Endothelial cell of umbilical vein (primary cell): ENCODE data around the gene IQCH. TPM values are rescaled to one million over a fixed set of nuclear protein-coding genes. Genes with fewer than 3 reads are reported as not detected.

Experiments
- BruUV-seq: library from RNA; stranded (reverse); fragments of 400-500 nt; replicated peaks from 2 replicates; lab custom pipeline; 2021; lab: Mats Ljungman, UMichigan
- CTCF ChIA-PET: fragments of 300-600, 350-600 bp; sonication (Branson Sonifier 250); formaldehyde crosslinking; loops from one replicate; lab custom pipeline; 2021; ENCODE audit warnings: antibody characterized with exemption, inconsistent platforms; lab: Charles Lee
- POLR2A ChIA-PET: fragments of 300-600, 350-600 bp; sonication (Branson Sonifier 250); formaldehyde crosslinking; loops from one replicate; lab custom pipeline; 2021; ENCODE audit warnings: antibody characterized with exemption, inconsistent platforms; lab: Charles Lee
- DNase-seq: peaks from one replicate; pipeline ENCODE4 v3.0.0-alpha.2; 2011; ENCODE audit warnings: low read depth, low spot score
- FAIRE-seq: peaks from 2 replicates; lab custom pipeline; 2011; peaks lifted over from hg19 to GRCh38; lab: Jason Lieb, UNC
- H2AFZ ChIP-seq: 2 replicates; pipeline ENCODE4 v1.6.0; 2012; ENCODE audit warnings: low read depth, low read length, control low read depth, inconsistent platforms
- H3K27ac ChIP-seq: 2 replicates; pipeline ENCODE4 v1.5.1; 2011; ENCODE audit warnings: low read depth, mild to moderate bottlenecking, control low read depth, low read length, moderate library complexity; ENCODE audit not compliant: insufficient read depth
- H3K27me3 ChIP-seq, 2 experiments: 2 replicates each; pipeline versions ENCODE4 v1.6.0 to v1.6.1; 2011; ENCODE audit warnings: low read length in 2 of 2, mixed read lengths in 1 of 2; ENCODE audit not compliant: control insufficient read depth in 2 of 2, insufficient read depth in 2 of 2
- H3K36me3 ChIP-seq, 2 experiments: 2 replicates in 1 of 2; 3 replicates in 1 of 2; pipeline ENCODE4 v1.5.1; 2011; ENCODE audit warnings: low read length in 2 of 2, mild to moderate bottlenecking in 1 of 2, moderate library complexity in 1 of 2; ENCODE audit not compliant: control insufficient read depth in 2 of 2, insufficient read depth in 2 of 2; ENCODE audit errors: extremely low read depth in 1 of 2
- H3K4me1 ChIP-seq: 3 replicates; pipeline ENCODE4 v1.5.1; 2011; ENCODE audit warnings: mild to moderate bottlenecking, low read length; ENCODE audit not compliant: control insufficient read depth, insufficient read depth; ENCODE audit errors: extremely low read depth
- H3K4me2 ChIP-seq: 2 replicates; pipeline ENCODE4 v1.6.1; 2011; ENCODE audit warnings: low read length, control low read depth, mixed read lengths; ENCODE audit not compliant: insufficient read depth
- H3K4me3 ChIP-seq, 3 experiments: fragments of 200-600 bp in 1 of 3; sonication (generic), shearing (Covaris generic) in 1 of 3; replicated peaks in 1 of 3; 2 replicates each; pipeline ENCODE4 v1.5.1; 2011 to 2016; ENCODE audit warnings: control low read depth in 3 of 3, low read length in 3 of 3, mild to moderate bottlenecking in 2 of 3, inconsistent platforms in 1 of 3, low read depth in 1 of 3, moderate library complexity in 1 of 3; ENCODE audit not compliant: insufficient read depth in 1 of 3
- H3K79me2 ChIP-seq: 2 replicates; pipeline ENCODE4 v1.6.0; 2012; ENCODE audit warnings: low read length, inconsistent platforms; ENCODE audit not compliant: control insufficient read depth, insufficient read depth
- H3K9ac ChIP-seq: replicated peaks from 2 replicates; pipeline ENCODE3; 2011; ENCODE audit warnings: low read length, control low read depth; ENCODE audit not compliant: insufficient read depth; ENCODE audit errors: extremely low read depth
- H3K9me1 ChIP-seq: replicated peaks from 3 replicates; pipeline ENCODE4 v1.6.0; 2011; ENCODE audit warnings: mild to moderate bottlenecking, low read length; ENCODE audit not compliant: control insufficient read depth, insufficient read depth; ENCODE audit errors: extremely low read depth
- H3K9me3 ChIP-seq: replicated peaks from 2 replicates; pipeline ENCODE4 v1.5.1; 2012; ENCODE audit warnings: low read length, inconsistent platforms; ENCODE audit not compliant: control insufficient read depth, insufficient read depth
- H4K20me1 ChIP-seq: replicated peaks from 2 replicates; pipeline ENCODE3; 2011; ENCODE audit warnings: mild to moderate bottlenecking, low read length; ENCODE audit not compliant: control insufficient read depth, insufficient read depth; ENCODE audit errors: extremely low read depth
- EZH2 ChIP-seq: IDR thresholded peaks from 2 replicates; pipeline ENCODE4 v1.6.1; 2012; ENCODE audit warnings: borderline replicate concordance, low read depth, mild to moderate bottlenecking, moderate library complexity, low read length, inconsistent platforms; ENCODE audit not compliant: severe bottlenecking
- FOS ChIP-seq: IDR thresholded peaks from 2 replicates; pipeline ENCODE4 v1.6.1; 2011; ENCODE audit warnings: mild to moderate bottlenecking, low read length, moderate library complexity, borderline replicate concordance; ENCODE audit not compliant: insufficient read depth
- GATA2 ChIP-seq: IDR thresholded peaks from 2 replicates; pipeline ENCODE4 v1.7.0; 2011; ENCODE audit warnings: low read depth, mild to moderate bottlenecking, moderate library complexity, mixed read lengths, low read length; ENCODE audit not compliant: insufficient read length, insufficient read depth
- JUN ChIP-seq: IDR thresholded peaks from 2 replicates; pipeline ENCODE4 v1.6.1; 2011; ENCODE audit warnings: borderline replicate concordance, low read depth; ENCODE audit not compliant: insufficient read length, insufficient read depth
- MYC ChIP-seq: IDR thresholded peaks from one replicate; pipeline ENCODE4 v1.6.1; 2011; ENCODE audit warnings: mild to moderate bottlenecking, low read depth, low read length
- POLR2A ChIP-seq: IDR thresholded peaks from 2 replicates; pipeline ENCODE4 v1.6.1; 2012; ENCODE audit warnings: low read depth, mild to moderate bottlenecking, control low read depth, low read length
- POLR2AphosphoS5 ChIP-seq: IDR thresholded peaks from 2 replicates; pipeline ENCODE4 v1.6.1; 2012; ENCODE audit warnings: low read depth, mild to moderate bottlenecking, control low read depth, low read length, moderate library complexity; ENCODE audit not compliant: insufficient read depth
- dilution Hi-C: fragments of 300-500 bp; cut with MboI; formaldehyde crosslinking; loops from one replicate; pipeline ENCODE4 v1.15.0; 2019; ENCODE audit warnings: low sequenced_read_pairs; ENCODE audit not compliant: extremely low pct_ligation_motif_present
- intact Hi-C: fragments of 100-400 bp; cut with micrococcal nuclease; formaldehyde crosslinking; loops from one replicate; pipeline ENCODE4 v1.10.0; 2022
- polyA plus RNA-seq, 4 experiments: library from polyadenylated mRNA; depleted of rRNA in 3 of 4; stranded (reverse) in 3 of 4; unstranded in 1 of 4; fragments of >200 nt; gene quantifications; 2 replicates each; pipeline versions ENCODE4 v1.2.1 to v1.2.3, GENCODE V29; 2011 to 2012; ENCODE audit warnings: missing spikeins in 1 of 4
- total RNA-seq: library from RNA; stranded (reverse); gene quantifications from 2 replicates; pipeline ENCODE4 v1.2.3, GENCODE V29; 2021
- TF ChIP-seq, protein P1 (sequence below): IDR thresholded peaks from 2 replicates; pipeline ENCODE4 v1.6.1; 2011; ENCODE audit not compliant: insufficient read depth, insufficient read length
- TF ChIP-seq, protein P2 (sequence below), 2 donors: IDR thresholded peaks; 1 replicate in 1 of 2; 2 replicates in 1 of 2; pipeline ENCODE4 v1.5.1; 2011; ENCODE audit warnings: low read length in 2 of 2, mild to moderate bottlenecking in 2 of 2, moderate library complexity in 2 of 2, control low read depth in 1 of 2, inconsistent platforms in 1 of 2, low read depth in 1 of 2; ENCODE audit not compliant: insufficient read depth in 1 of 2; ENCODE audit errors: extremely low read depth in 1 of 2

The IQCH gene
- total and polyA plus RNA-seq, 2 donors (not counting 3 experiments of a cell fraction or from before 2014, with no cell fraction given): 0.29 to 0.51 TPM

DNA sequence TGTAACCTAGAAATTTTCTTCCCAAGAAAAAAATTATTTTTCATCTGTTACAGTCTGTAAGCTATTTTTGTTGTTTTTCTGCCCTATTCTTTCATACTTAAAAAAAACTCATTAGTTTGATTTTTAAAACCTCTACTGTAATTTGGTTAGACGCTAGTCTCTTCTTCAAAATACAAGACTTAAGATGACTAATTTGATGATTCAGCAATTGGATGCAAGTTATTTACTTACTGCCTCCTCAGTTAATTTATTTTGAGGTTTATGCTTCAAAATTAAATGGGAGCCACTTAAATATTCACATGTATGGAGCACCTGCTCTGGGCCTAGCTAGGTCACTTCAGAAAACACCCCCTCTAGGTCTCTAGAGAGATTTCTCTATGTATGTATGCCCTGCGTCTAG lies 132.4 kb downstream of the IQCH start:
- intact Hi-C loops (loop anchor here (5.0 kb wide), 1 partner anchor 450 kb away; no protein-coding TSS in a partner anchor), dilution Hi-C loops (no loop called here)
- ChIA-PET POLR2A (no interaction called here), CTCF (interaction anchor here (1.5 to 3.9 kb wide), 3 partner anchors 46 to 50 kb away, joined by 3 to 41 read pairs (median 6); no protein-coding TSS in a partner anchor)
- DNase-seq (no peak), FAIRE-seq (no peak)
- Histone ChIP-seq H3K9me3 (no peaks in the 10 kb centered on the region), H4K20me1 (no peaks in the 10 kb centered on the region), H3K4me1 (no peaks in the 10 kb centered on the region), H3K79me2 (no peaks in the 10 kb centered on the region), H3K27me3 (peaks cover 0 to 6% of the 10 kb centered on the region in 2 experiments), H3K4me2 (no peak overlapping the region), H3K36me3 (no peaks in the 10 kb centered on the region), H3K4me3 (no peak overlapping the region), H3K27ac (no peak overlapping the region), H3K9me1 (no peaks in the 10 kb centered on the region), H3K9ac (no peak overlapping the region), H2AFZ (no peak overlapping the region)
- TF ChIP-seq, protein P1, sequence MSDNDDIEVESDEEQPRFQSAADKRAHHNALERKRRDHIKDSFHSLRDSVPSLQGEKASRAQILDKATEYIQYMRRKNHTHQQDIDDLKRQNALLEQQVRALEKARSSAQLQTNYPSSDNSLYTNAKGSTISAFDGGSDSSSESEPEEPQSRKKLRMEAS: no peak
- TF ChIP-seq JUN (no peak), POLR2A (no peak), MYC (no peak), POLR2AphosphoS5 (no peak), GATA2 (no peak), EZH2 (no peak), FOS (no peak)
- TF ChIP-seq, protein P2, sequence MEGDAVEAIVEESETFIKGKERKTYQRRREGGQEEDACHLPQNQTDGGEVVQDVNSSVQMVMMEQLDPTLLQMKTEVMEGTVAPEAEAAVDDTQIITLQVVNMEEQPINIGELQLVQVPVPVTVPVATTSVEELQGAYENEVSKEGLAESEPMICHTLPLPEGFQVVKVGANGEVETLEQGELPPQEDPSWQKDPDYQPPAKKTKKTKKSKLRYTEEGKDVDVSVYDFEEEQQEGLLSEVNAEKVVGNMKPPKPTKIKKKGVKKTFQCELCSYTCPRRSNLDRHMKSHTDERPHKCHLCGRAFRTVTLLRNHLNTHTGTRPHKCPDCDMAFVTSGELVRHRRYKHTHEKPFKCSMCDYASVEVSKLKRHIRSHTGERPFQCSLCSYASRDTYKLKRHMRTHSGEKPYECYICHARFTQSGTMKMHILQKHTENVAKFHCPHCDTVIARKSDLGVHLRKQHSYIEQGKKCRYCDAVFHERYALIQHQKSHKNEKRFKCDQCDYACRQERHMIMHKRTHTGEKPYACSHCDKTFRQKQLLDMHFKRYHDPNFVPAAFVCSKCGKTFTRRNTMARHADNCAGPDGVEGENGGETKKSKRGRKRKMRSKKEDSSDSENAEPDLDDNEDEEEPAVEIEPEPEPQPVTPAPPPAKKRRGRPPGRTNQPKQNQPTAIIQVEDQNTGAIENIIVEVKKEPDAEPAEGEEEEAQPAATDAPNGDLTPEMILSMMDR (IDR thresholded peaks at IDR 0.05; ENCODE audit: extremely low read depth in 1 of 2, insufficient read depth in 1 of 2, low read depth in 1 of 2, low read length in 2 of 2): no peak
- BruUV-seq: no TSS peak
